ENCODE measurements around the gene CDKN2AIP. TPM values are rescaled to one million over a fixed set of nuclear protein-coding genes. Genes with fewer than 3 reads are reported as not detected.

CDKN2AIP gene
- total RNA-seq, 1 donor from 2014 or later = 29.7 TPM

DNA sequence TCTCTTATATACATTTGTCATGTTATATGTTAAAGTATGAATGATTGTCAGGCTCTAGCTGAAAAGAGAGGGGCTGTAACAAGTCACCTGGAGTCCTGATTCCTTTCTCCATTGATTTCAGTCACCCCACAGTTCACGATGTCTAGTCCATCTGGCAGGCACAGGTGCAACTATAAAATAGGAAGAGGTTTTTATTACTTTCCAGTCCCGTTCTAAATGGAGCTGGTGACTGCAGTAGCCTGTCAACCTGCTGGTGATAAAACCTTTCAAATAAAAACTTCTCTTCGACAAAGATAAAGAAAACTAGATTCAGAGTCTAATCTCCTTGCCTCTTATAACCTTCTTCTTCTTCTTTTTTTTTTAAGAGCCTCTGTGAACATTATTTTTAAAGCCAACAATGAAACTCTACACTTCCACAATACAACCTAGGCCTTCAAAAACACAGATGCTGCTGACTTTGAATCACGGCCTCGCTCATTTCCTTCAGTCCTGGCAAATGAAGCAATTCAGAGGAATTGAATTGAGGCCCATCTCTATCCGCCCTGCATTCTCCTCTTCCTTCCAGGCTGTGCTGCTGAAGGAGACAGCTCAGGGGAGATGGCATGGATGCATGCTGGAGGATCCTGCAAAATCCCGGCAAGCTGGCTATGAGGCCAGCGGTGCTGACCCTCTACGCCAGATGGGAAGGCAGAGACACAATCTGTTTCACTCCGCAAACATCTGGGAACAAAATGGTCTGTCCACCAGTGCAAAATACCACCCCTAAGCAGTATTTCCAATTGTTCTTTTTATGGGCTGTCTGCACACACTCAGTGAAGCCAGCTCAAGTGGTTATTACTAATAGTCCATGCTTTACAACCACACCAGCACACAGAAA is 27.3 kb upstream of the CDKN2AIP start:
- Mint-ChIP-seq H3K36me3 (no peaks in the 10 kb centered on the region), H3K4me1 (ENCODE audit: unreplicated experiment) (peaks cover 10% of the 10 kb centered on the region), H3K27me3 (no peaks in the 10 kb centered on the region), H3K4me3 (no peak overlapping the region), H3K27ac (peak overlapping the region; percentile 54), H3K9me3 (no peaks in the 10 kb centered on the region)
- DNase-seq (ENCODE audit: extremely low spot score, unreplicated experiment) = no peak
- TF ChIP-seq, protein P1, sequence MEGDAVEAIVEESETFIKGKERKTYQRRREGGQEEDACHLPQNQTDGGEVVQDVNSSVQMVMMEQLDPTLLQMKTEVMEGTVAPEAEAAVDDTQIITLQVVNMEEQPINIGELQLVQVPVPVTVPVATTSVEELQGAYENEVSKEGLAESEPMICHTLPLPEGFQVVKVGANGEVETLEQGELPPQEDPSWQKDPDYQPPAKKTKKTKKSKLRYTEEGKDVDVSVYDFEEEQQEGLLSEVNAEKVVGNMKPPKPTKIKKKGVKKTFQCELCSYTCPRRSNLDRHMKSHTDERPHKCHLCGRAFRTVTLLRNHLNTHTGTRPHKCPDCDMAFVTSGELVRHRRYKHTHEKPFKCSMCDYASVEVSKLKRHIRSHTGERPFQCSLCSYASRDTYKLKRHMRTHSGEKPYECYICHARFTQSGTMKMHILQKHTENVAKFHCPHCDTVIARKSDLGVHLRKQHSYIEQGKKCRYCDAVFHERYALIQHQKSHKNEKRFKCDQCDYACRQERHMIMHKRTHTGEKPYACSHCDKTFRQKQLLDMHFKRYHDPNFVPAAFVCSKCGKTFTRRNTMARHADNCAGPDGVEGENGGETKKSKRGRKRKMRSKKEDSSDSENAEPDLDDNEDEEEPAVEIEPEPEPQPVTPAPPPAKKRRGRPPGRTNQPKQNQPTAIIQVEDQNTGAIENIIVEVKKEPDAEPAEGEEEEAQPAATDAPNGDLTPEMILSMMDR (conservative IDR thresholded peaks at IDR 0.05) = no peak

DNA sequence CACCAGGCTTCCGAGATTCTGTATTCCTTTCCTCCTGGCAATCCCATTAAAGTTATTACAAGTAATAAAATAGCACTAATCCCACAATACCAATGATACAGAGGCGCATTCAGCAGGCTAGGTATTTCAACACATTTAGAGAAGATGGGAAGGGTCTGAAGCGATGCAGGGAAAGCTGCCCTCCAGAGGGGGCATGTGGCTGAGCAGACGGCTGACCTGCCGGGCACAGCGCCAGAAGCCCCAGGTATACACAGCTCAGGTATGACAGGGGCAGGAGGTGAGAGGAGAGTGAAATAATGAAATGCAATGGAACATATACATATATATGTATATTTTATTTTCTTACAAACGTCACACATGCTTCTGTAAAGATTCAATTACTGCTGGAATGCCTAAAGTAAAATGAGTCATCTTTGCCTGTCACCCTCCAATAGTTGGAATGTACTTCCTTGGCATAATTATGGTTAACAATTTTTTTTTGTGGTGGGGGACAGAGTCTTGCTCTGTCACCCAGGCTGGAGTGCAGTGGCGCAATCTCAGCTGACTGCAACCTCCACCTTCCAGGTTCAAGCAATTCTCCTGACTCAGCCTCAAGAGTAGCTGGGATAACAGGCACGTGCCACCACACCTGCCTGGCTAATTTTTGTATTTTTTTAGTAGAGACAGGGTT is 21.3 kb upstream of the CDKN2AIP start:
- no peaks in the 10 kb centered on the region for H3K9me3 Mint-ChIP-seq

DNA sequence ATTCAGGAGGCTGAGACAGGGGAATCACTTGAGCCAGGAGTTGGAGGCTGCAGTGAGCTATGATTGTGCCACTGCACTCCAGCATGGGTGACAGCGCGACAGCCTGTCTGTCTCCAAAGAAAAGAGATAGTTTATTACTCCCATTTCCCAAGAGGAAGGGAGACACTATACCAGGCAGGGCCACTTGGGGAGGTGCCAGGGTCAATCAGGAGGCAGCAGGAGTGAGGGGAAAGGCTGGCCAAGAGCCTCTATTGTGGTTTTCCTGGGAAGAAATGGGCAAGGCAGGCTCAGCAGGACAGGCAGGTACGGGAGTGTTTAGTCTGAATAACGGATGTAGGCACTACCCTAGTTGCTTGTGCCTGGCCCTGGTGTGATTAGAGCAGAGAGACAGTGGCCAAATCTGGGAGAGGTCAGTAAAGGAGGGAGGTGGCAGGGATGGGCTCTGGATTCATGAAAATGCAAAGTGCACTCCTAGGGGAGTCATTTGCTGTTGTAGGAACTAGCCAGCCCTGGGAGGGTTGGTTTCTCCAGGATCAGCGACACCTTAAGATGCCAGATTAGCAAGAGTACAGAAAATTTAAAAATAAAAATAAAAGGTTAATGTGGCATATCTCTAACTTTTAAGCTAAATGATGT is 20.2 kb upstream of the CDKN2AIP start:
- DNase-seq (ENCODE audit: extremely low spot score, unreplicated experiment) = no peak
- no peaks in the 10 kb centered on the region for H3K4me1 Mint-ChIP-seq (ENCODE audit: unreplicated experiment)
- no peaks in the 10 kb centered on the region for H3K9me3 Mint-ChIP-seq
- no peaks in the 10 kb centered on the region for H3K36me3 Mint-ChIP-seq
- H3K27me3 Mint-ChIP-seq = no peaks in the 10 kb centered on the region
- TF ChIP-seq, protein P1 (conservative IDR thresholded peaks at IDR 0.05) = no peak
- no peak overlapping the region for H3K4me3 Mint-ChIP-seq
- peak overlapping the region; percentile 17 for H3K27ac Mint-ChIP-seq

More for the DNA sequence above, 21.3 kb upstream of the CDKN2AIP start:
- Mint-ChIP-seq H3K36me3 (no peaks in the 10 kb centered on the region), H3K4me3 (no peak overlapping the region), H3K4me1 (ENCODE audit: unreplicated experiment) (no peaks in the 10 kb centered on the region), H3K27me3 (no peaks in the 10 kb centered on the region), H3K27ac (peak overlapping the region; percentile 14)
- DNase-seq (ENCODE audit: extremely low spot score, unreplicated experiment) = no peak
- TF ChIP-seq, protein P1 (conservative IDR thresholded peaks at IDR 0.05) = no peak

DNA sequence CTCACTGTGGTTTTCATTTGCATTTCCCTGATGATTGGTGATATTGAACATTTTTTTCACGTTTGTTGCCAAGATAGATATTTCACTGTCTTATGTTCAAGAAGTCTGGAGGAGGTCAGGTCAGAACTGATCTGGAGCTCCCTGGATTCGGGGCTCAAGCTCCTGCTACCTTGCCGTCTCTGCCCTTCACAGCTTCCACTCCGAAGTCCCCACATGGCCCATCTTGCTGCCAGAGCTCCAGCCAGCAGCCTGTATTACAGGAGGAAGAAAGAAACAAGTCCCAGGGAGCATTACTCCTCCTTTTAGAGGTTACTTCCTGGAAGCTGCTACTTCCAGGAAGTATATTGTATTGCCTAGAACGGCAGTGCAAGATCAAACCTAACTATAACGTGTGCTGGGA is 17.9 kb upstream of the CDKN2AIP start:
- Mint-ChIP-seq H3K27ac (no peak overlapping the region), H3K9me3 (no peaks in the 10 kb centered on the region), H3K4me3 (no peak overlapping the region), H3K36me3 (no peaks in the 10 kb centered on the region), H3K27me3 (no peaks in the 10 kb centered on the region), H3K4me1 (ENCODE audit: unreplicated experiment) (peaks cover 9% of the 10 kb centered on the region)
- TF ChIP-seq, protein P1 (conservative IDR thresholded peaks at IDR 0.05) = no peak
- DNase-seq (ENCODE audit: extremely low spot score, unreplicated experiment) = no peak

DNA sequence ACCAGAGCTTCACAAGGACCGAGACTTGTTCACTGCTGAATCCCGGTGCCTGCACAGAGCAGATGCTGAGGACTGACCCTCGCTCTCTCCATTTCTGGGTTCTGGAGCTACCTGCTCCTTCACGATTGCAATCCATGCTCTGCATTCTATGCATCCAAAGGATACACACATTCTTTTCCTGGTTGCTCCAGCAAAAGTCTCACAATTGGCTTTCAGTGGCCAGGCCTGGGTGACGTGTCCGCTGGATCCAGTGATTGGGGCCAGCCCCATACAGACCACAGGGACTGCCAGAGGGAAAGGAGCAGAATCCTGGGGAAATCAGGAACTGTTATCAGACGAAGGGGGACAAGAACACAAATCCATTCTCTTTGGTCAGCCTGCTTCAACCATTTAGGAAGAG is 14.9 kb upstream of the CDKN2AIP start:
- TF ChIP-seq, protein P1 (conservative IDR thresholded peaks at IDR 0.05) = no peak
- Mint-ChIP-seq H3K27ac (no peak overlapping the region), H3K9me3 (no peaks in the 10 kb centered on the region), H3K36me3 (no peaks in the 10 kb centered on the region), H3K27me3 (no peaks in the 10 kb centered on the region), H3K4me3 (no peak overlapping the region), H3K4me1 (ENCODE audit: unreplicated experiment) (peaks cover 15% of the 10 kb centered on the region)
- DNase-seq (ENCODE audit: extremely low spot score, unreplicated experiment) = peak; percentile 55
